OCI-LY3 (cell line): Measurements from ENCODE around the gene PARD3B.
"Not testable (repeated sequence)": the region's sequence is repeated elsewhere in the genome, so short reads cannot be mapped to it uniquely, and the experiment has no call there.

ENCODE experiments used
- H2AFZ ChIP-seq: fragments of 200-600, 300-600 bp; shearing (Covaris generic); 2 replicates; pipeline ENCODE4 v1.6.0; 2014; ENCODE audit warnings: antibody characterized with exemption, low read depth, low read length
- H3K27ac ChIP-seq: fragments of 200-600, 300-600 bp; sonication (generic); 2 replicates; pipeline ENCODE4 v1.5.1; 2014; ENCODE audit warnings: mild to moderate bottlenecking, low read length, moderate library complexity, mixed read lengths
- H3K27me3 ChIP-seq: fragments of 200-600, 300-600 bp; sonication (generic); 2 replicates; pipeline ENCODE4 v1.6.1; 2014; ENCODE audit warnings: low read depth, low read length, mixed read lengths
- H3K36me3 ChIP-seq: fragments of 200-600, 300-600 bp; sonication (generic); replicated peaks from 2 replicates; pipeline ENCODE3; 2014; ENCODE audit warnings: low read depth, low read length, mixed read lengths
- H3K4me1 ChIP-seq: fragments of 300-600, 200-600 bp; sonication (generic); 2 replicates; pipeline ENCODE4 v1.6.1; 2014; ENCODE audit warnings: low read length, mixed read lengths
- H3K4me2 ChIP-seq: fragments of 200-600, 300-600 bp; sonication (generic); 2 replicates; pipeline ENCODE4 v1.6.1; 2014; ENCODE audit warnings: low read length, mixed read lengths
- H3K4me3 ChIP-seq: fragments of 300-600, 200-600 bp; sonication (generic); 2 replicates; pipeline ENCODE4 v1.5.1; 2014; ENCODE audit warnings: antibody characterized with exemption, mild to moderate bottlenecking, low read length, moderate library complexity
- H3K79me2 ChIP-seq: fragments of 300-600, 200-600 bp; shearing (Covaris generic); 2 replicates; pipeline ENCODE4 v1.6.1; 2014; ENCODE audit warnings: mild to moderate bottlenecking, low read length, mixed read lengths
- H3K9ac ChIP-seq: fragments of 300-600, 200-600 bp; shearing (Covaris generic); 2 replicates; pipeline ENCODE4 v1.6.0; 2014; ENCODE audit warnings: mild to moderate bottlenecking, low read length, moderate library complexity
- H3K9me3 ChIP-seq: fragments of 200-600, 300-600 bp; shearing (Covaris generic); 2 replicates; pipeline ENCODE4 v1.6.1; 2014; ENCODE audit warnings: low read length, mixed read lengths; ENCODE audit not compliant: insufficient read depth
- H4K20me1 ChIP-seq: fragments of 200-600, 300-600 bp; sonication (generic); 2 replicates; pipeline ENCODE4 v1.6.1; 2016; ENCODE audit warnings: low read length, mixed read lengths; ENCODE audit not compliant: insufficient read depth
- CTCF ChIP-seq: fragments of 200-600, 300-600 bp; sonication (generic); IDR thresholded peaks from 2 replicates; pipeline ENCODE4 v1.5.1; 2014; ENCODE audit warnings: antibody characterized with exemption, low read length, low read depth
- EZH2phosphoT487 ChIP-seq: fragments of 200-600 bp; shearing (Covaris generic); IDR thresholded peaks from 2 replicates; pipeline ENCODE4 v1.6.1; 2018; ENCODE audit warnings: antibody characterized with exemption, mixed run types, low read depth

PARD3B gene

GRCh38 chr2:205218056-205218455 lies 672.8 kb downstream of the PARD3B start:
- no peaks in the 10 kb centered on the region for H3K27me3 ChIP-seq
- no peak overlapping the region for H2AFZ ChIP-seq
- no peaks in the 10 kb centered on the region for H4K20me1 ChIP-seq
- no peak overlapping the region for H3K4me3 ChIP-seq
- H3K27ac ChIP-seq: no peak overlapping the region
- H3K9me3 ChIP-seq: no peaks in the 10 kb centered on the region
- no peaks in the 10 kb centered on the region for H3K79me2 ChIP-seq
- H3K9ac ChIP-seq: no peak overlapping the region
- no peak overlapping the region for H3K4me2 ChIP-seq
- no peaks in the 10 kb centered on the region for H3K36me3 ChIP-seq
- no peak for TF ChIP-seq CTCF
- TF ChIP-seq EZH2phosphoT487: no peak
- no peaks in the 10 kb centered on the region for H3K4me1 ChIP-seq

GRCh38 chr2:205218816-205219215 lies 673.5 kb downstream of the PARD3B start:
- H3K9me3 ChIP-seq, H2AFZ ChIP-seq, H3K36me3 ChIP-seq, H3K4me3 ChIP-seq, H3K9ac ChIP-seq, H3K79me2 ChIP-seq, H3K4me2 ChIP-seq, H4K20me1 ChIP-seq, H3K27me3 ChIP-seq, H3K4me1 ChIP-seq, H3K27ac ChIP-seq: not testable (repeated sequence)

- no peaks in the 10 kb centered on the region for H3K27me3 ChIP-seq
- TF ChIP-seq EZH2phosphoT487 (no peak), CTCF (no peak)
- H3K36me3 ChIP-seq: no peaks in the 10 kb centered on the region
- H3K27ac ChIP-seq: no peak overlapping the region
- H3K4me3 ChIP-seq: no peak overlapping the region
- no peaks in the 10 kb centered on the region for H3K79me2 ChIP-seq
- H3K4me2 ChIP-seq: no peak overlapping the region
- no peaks in the 10 kb centered on the region for H4K20me1 ChIP-seq
- no peak overlapping the region for H2AFZ ChIP-seq
- no peaks in the 10 kb centered on the region for H3K9me3 ChIP-seq
- H3K9ac ChIP-seq: no peak overlapping the region
- H3K4me1 ChIP-seq: no peaks in the 10 kb centered on the region
Observed at GRCh38 chr2:205220559-205220958, 675.3 kb downstream of the PARD3B start.

- no peaks in the 10 kb centered on the region for H4K20me1 ChIP-seq
- H3K9me3 ChIP-seq: no peaks in the 10 kb centered on the region
- H3K27ac ChIP-seq: no peak overlapping the region
- H3K4me1 ChIP-seq: no peaks in the 10 kb centered on the region
- no peak overlapping the region for H3K9ac ChIP-seq
- no peak for TF ChIP-seq CTCF
- no peak for TF ChIP-seq EZH2phosphoT487
- no peaks in the 10 kb centered on the region for H3K36me3 ChIP-seq
- no peaks in the 10 kb centered on the region for H3K79me2 ChIP-seq
- H3K4me3 ChIP-seq: no peak overlapping the region
- H3K27me3 ChIP-seq: no peaks in the 10 kb centered on the region
- no peak overlapping the region for H2AFZ ChIP-seq
- H3K4me2 ChIP-seq: no peak overlapping the region
Observed at GRCh38 chr2:205232086-205232485, 686.8 kb downstream of the PARD3B start.

- no peak overlapping the region for H3K9ac ChIP-seq
- no peak for TF ChIP-seq CTCF
- no peak for TF ChIP-seq EZH2phosphoT487
- H3K79me2 ChIP-seq: no peaks in the 10 kb centered on the region
- no peak overlapping the region for H3K4me2 ChIP-seq
- H3K27ac ChIP-seq: no peak overlapping the region
- H3K4me1 ChIP-seq: no peaks in the 10 kb centered on the region
- no peaks in the 10 kb centered on the region for H4K20me1 ChIP-seq
- H2AFZ ChIP-seq: no peak overlapping the region
- no peaks in the 10 kb centered on the region for H3K9me3 ChIP-seq
- no peaks in the 10 kb centered on the region for H3K27me3 ChIP-seq
- no peaks in the 10 kb centered on the region for H3K36me3 ChIP-seq
- H3K4me3 ChIP-seq: no peak overlapping the region
Observed at GRCh38 chr2:205235434-205235833, 690.2 kb downstream of the PARD3B start.
